HG03025 (cell line): ENCODE measurements around the gene AMPD1.
A peak's percentile ranks its signal among the peaks of the same experiment; 100 is the strongest.

ENCODE experiments used
- ATAC-seq: cut with Tn5 transposase; IDR thresholded peaks from one replicate; pipeline ENCODE4 v1.9.1; 2021; ENCODE audit warnings: mild to moderate bottlenecking, moderate library complexity; ENCODE audit not compliant: unreplicated experiment, low FRiP score

Gene AMPD1

DNA sequence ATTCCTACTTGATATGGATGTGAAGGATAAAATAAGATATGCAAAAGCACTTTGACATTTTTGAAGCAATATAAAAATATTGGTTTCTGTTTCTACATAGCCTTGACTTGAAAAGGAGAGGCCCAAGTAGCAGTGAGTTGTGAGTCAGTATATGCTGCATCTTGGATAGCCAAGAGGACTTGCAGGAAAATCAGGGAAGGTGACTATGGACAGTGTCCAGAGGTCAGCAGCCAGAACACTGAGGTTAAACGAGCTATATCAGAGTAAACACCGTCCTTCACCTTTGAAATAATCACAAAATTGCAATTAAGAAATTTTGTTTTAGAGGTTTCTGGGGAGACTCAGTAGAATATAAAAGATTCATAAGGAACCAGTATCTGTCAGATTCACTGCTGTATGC lies 6.6 kb upstream of the AMPD1 start:
- ATAC-seq: no peak

DNA sequence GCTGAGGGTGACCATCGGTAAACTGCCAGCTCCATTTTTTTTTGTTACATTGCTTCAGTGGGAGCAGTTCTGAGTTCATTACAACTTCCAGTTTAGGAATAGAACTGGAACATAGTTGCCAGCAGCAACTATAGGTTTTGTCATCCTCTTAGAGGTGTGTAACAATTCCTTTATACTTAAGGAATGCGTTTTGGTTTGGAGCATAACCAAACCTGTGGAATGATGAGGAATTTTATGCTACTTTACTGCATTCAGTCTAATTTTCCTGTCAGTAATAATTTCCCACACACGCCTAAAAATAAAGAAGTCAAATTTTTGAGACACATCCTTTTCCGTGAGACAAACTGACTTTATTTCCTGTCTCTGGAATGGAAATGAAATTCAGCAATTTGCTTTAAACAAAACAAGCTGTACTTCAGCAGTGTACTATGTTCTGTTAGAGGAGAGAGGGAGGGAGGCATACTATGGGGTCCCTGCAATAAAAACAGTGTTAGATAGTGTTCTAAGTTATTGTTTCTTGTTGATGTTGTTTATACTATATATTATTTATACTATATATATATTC lies 4.8 kb upstream of the AMPD1 start:
- no peak for ATAC-seq

DNA sequence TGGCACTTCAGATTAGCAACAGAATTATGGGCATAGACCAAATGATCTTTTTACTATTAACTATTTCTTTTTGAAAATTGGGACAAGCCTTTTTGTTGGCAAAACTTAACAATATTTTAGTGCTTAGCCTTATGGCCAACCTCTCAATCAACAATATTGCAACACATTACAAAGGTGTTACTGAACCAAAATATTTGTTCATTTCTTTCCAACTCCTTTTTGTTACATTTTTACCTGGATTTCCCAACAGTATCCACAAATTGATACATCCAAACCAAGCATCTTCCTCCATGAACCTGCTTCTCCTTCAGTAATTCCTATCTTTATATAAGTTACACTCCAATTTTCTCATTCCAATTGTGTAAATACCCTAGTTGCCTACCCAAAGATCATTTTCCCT lies 1.5 kb upstream of the AMPD1 start:
- ATAC-seq: no peak

DNA sequence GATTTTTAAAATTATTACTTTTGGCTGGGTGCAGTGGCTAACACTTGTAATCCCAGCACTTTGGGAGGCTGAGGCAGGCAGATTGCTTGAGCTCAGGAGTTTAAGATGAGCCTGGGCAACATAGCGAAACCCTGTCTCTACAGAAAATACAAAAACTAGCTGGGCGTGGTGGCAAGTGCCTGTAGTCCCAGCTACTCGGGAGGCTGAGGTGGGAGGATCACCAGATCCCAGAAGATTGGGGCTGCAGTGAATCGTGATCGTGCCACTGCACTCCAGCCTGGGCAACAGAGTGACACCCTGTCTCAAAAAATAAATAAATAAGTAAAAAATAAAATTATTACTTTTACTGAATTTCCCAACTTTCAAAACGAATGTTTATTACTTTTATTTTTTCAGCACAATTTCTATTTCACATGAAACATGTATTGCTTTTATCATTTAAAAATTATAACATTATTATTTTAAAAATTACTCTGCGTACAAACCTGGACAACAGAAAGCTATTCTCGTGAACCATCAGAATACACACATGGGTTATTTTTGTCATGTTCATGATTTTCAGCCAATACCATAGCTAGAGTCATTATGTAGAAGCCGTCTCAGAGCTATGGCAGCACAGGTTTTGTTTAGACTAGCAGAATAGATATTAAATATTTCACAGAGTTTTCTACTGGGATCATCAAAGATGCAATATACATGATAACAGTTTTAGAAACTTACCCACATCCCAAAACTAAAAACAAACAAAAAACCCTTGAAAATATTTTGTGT lies 621 bp downstream of the AMPD1 start:
- ATAC-seq: no peak

DNA sequence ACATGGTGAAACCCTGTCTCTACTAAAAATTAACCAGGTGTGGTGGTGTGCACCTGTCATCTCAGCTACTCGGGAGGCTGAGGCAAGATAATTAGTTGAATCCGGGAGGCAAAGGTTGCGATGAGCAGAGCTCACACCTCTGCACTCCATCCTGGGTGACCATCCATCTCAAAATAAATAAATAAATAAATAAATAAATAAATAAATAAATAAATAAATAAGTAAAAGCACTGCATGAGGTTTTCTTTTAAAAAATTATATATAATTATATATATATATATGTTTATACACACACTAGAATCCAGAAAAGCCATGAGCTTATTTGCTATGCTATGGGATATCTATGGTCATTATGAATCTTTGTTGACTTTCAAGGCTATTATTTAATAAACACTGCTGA lies 2.4 kb downstream of the AMPD1 start:
- ATAC-seq: no peak

DNA sequence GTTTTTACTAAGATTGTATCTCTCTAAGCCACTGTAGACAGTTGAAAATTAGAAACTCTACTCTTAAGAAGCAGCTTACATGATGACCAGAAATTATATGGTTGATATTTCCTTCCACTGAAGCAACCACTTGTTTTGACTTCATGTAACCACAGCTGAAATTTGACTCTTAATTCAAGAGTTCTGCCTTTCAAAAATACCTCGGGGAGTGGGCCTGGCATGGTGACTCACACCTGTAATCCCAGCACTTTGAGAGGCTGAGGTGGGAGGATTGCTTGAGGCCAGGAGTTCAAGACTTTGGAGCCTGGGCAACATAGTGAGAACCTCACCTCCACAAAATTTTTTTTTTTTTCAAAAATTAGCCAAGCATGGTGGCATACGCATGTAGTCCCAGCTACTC lies 4.3 kb downstream of the AMPD1 start:
- no peak for ATAC-seq

DNA sequence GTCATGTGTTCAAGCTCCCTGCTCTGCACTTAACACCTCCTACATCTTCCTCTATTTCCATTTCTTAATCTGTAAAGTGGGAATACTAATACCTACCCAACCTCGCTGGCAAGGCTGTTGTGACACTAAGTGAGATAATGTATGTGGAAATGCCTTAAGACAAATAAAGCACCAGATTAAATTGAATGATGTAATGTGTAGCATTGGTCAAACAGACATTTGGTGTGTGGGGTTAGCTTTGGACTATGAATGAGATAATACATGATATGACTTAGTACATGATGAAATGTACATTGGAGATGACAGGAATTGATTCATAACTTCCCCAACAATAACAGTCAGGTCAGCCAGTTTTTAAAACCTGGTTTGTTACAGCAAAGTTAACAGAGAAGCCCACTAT lies 5.2 kb downstream of the AMPD1 start:
- no peak for ATAC-seq

DNA sequence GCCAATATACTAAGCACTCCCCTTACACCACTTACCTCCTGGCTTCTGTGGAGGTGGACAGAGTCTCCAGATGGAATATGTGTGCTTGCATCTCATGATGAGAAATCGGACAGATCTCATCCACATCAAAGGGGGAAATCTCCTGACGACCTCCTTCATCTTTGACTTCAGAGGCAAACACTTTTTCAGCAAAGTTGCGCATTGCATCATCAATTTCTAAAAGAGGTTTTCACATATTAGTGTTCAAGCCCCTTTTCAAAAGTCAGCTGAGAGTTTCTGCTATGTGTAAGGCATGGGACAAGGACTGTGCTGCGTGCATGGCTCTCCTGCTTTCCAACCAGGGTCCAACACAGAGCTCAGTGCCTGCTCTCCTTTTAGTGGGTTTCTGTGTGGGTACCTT lies 6.8 kb downstream of the AMPD1 start:
- no peak for ATAC-seq

DNA sequence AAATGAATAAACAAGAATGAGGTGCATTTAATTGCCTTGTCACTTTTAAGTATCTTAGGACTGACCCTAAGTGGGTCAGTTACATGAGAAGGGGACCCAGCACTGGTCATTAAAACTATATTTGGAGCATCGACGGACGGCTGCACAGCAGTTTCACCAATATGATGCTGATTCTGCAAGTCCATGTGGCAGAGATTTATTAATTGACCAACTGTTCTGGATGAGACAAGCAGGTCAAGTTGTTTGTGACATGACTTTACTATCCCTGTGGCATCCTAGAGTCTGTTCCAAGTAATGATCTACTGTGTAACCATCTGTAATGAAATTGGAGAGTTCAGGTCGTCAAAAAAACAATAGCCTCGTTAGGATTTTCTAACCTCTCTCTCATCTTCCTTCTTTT lies 9.5 kb downstream of the AMPD1 start:
- ATAC-seq: no peak

DNA sequence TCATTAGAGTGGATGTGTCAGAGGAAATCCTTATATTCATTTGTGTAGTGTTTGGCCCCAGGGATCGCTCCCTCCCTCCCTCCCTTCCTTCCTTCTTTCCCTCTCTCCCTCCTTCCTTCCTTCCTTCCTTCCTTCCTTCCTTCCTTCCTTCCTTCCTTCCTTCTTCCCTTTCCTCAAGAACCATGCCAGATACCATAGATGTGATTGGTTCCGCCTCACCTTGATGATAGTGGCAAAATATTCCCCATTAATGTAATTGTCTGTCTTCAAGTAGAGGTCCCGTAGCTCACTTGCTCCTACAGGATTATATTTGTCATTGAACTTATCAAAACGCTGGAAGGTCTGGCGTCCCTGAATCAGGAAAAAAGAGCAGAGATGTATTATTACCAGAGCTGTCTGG lies 17.7 kb downstream of the AMPD1 start:
- ATAC-seq: no peak

DNA sequence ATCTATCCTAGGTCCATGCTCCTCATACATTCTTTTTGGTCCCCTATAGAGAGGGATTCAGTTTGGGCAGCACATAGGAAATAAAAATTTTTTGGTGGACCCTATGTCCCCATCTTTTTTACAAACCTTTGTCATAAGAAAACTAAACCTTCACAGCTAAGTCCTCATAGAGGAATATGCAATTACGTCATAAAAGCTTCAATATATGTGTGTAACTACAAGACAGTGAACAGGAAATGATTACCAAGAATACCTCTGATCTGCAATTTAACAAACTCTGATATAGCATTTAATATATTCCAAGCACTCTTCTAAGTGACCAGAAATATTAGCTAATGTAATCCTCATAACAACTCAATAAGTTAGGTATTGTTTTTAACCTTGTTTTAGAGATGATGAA lies 19.2 kb downstream of the AMPD1 start:
- no peak for ATAC-seq

DNA sequence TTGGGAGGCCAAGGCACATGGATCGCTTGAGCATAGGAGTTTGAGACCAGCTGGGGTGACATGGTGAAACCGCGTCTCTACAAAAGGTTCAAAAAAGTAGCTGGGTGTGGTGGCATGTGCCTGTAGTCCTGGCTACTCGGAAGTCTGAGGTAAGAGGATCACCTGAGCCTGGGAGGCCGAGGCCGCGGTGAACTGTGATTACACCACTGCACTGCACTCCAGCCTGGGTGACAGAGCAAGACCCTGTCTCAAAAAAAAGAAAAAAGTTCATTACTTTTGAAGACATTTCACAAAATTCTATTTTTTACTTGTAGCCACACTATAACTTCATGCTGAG lies 23.4 kb downstream of the AMPD1 start:
- ATAC-seq: no peak

DNA sequence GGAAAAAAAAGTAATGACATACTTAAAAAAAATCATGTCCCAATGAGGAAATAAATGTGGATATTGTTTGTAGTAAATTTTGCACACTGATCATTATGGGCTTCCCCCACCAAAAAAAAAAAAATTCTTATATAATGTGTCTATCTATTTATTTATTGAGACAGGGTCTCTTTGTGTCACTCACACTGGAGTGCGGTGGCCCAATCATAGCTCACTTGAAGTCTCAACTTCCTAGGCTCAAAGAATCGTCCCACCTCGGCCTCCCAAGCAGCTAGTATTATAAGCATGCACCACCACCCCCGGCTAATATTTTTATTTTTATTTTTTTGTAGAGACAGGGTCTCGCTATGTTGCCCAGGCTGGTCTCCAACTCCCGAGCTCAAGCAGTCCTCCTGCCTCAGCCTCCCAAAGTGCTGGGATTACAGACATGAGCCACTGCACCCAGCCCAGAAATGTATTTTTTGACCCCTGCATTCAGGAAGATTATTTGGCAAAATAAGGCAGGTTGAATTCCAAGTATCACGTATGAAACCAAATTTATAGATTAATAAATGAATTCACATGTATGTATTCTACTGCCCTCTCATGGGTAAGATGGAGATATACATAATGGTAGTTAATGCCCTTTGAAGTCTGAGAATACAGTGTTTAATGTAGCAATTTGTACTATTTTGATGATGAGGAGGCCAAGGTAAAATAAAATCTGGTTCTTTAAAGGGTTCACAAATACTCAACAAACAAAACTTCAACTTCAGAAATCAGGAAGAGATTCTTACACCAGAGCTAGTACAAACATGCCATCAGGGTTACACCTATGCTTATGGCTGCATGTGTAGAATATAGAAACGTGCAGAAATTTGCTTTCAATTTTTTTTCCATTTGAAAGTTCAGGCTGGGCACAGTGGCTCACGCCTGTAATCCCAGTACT lies 24.1 kb downstream of the AMPD1 start:
- no peak for ATAC-seq

DNA sequence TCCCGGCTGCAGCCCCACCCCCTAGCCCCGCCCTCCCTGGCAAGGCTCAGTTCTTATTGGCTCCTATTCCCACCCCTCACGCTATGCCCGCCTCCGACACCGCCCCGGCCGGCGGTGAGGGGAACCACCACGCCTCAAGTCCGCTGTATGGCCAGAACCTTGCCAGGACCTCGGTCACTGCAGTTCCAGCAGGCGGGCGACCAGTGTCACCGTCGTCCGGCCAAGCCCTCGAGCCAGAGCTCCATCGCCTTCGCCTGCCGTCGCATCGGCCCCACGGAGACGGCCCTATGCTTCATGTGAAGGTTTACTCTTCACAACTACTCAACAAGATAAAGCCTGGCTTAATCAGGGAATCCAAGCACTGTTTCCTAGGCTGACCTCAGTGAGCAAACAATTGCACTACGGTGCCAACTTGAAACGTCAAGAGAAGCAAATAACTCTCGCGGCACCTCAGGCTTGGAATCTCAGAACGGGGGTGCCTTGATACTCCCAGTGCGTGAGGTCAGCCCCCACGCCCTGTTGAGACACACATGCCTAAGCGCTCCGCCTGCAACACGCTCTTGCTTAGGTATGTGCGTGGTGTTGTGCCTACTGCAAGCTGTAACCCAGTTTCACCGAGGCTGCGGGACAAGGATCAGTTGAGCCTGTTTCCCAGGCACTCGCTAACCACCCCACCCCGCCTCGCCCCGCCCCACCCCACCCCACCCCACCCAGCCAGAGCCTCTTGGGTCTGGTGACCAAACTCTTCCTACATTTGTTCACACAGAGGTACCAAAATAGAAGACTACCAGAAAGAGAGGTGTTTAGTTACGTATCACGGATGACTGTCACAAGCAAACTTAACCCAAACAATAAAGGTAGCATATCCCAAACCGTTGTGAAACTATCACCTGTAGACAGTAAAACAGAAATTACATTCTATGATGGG lies 25.0 kb downstream of the AMPD1 start:
- peak; percentile 99 for ATAC-seq

DNA sequence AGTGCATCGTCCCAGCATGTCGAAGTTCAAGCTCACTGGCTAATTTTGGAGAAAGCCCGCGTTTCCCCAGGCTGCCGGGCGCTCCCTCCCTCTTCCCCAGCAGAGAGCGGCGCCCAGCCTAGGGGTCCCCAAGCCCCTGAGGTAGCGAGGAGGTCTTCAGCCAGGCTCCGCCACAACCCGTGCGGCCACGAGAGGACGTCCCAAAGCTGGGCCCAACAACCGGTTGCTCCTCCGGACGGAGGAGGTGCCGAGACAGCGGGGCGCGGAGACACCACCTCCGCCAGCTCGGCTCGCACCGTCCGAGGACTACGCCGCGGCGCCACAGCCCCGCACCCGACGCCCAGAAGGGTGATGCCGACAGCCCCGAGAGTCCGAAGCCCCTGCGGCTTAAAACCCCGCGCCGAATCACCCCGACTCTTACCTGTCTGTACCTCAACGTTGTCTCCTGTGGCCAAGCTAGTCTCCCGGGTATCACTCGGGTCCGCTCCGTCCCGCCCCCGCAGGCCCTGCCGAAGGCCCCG lies 25.7 kb downstream of the AMPD1 start, which contains the start of gene DENND2C:
DENND2C (minus strand) TSS at position 488 of the 521 bp plus-strand sequence. CDS start 44,065 bp downstream, outside the sequence.
- ATAC-seq: peak; percentile 73

DNA sequence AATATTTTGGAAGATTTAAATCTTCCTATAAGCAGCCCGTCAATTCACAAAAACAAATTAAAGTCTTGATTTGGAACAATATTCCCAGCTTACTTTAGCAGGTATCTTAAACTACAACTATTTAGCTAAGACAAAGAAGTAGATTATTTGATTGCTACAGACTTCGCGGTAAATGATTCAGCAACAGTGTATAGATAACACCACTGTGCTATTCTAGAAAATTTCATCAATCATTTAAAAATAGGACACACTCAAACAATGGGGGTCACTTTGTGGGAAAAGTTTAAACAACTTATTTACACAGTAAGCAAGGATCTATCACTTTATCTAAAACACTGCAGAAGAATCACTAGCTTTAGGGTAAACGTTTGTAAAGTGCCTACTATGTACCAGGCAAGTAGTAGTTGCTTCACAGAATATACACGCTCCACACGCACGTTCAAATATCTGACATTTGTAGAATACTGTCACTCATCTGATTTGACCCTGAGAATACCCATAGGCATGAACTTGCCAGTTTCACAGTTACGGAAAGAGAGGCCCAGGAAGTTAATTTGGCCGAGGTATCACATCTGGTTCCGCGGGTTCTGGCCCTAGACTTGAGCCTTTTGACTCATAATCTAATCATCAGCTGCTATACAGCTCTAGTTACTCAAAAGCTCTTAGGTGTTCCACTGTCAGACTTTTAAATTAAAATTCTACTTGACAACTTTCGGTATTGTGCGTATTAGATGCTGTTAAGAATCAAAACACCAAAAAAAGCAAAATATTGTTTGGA lies 26.4 kb downstream of the AMPD1 start:
- no peak for ATAC-seq

DNA sequence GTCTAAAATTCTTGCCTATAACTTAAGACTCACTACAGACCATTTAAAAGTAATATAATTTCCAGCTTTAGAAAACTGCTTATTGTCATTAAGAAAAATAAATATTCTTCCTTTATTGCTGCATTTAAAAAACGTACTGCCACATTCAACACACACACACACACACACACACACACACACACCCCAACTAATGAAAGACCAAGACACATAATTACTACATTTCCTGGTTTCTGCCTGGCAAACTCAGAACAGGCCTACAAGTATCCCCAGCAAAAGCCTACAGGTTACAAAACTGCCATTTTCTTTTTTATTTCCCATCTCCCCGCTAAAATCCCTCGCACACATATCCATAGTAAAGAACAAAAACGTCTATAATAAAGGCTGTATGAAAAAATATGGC lies 27.0 kb downstream of the AMPD1 start:
- ATAC-seq: no peak

DNA sequence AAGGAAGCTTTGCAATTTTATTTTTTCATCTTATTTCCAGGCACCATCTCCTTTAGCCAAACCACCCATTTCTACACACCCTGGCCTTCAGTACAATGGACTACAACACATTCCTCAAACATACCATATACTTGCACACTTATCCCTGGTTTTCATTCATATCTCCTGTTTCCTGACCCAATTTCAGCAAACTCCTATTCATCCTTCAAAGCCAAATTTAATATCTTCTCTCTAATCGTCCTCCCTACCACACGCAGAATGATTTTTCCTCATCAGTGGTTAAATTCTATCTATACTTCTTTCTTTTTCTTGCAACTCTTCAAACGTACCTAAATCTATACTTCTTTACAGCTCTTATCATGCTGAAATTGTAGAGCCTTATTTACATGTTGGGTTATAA lies 28.4 kb downstream of the AMPD1 start:
- no peak for ATAC-seq

DNA sequence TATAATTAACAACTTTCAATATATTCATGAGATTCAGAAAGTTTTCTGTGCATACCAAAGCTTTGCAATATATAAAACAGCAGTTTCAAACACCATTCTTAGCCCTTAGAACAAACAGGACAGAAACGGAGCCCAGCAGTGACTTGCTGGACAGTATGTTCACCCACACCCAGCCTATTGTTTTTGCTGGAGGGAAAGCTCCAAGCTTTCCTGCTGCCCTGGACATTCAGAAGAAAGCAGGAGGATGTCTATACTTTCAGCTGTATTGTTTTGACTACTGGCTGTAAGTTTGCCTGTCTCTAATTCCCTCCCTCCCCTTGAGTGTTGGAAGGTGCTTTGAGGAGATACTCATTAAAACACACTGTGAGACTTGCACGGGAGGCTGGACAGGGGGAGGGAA lies 35.1 kb downstream of the AMPD1 start:
- ATAC-seq: no peak
